Activated CD4-positive, alpha-beta T cell treated with anti-CD3 and anti-CD28 coated beads, Interleukin-2, amount 50 U/mL, for 1 hour (primary cell): ENCODE measurements around the gene CACNA2D2.

Experiments
- DNase-seq: peaks from one replicate; pipeline ENCODE4 v3.0.0-alpha.2; 2020

CACNA2D2 gene

DNA sequence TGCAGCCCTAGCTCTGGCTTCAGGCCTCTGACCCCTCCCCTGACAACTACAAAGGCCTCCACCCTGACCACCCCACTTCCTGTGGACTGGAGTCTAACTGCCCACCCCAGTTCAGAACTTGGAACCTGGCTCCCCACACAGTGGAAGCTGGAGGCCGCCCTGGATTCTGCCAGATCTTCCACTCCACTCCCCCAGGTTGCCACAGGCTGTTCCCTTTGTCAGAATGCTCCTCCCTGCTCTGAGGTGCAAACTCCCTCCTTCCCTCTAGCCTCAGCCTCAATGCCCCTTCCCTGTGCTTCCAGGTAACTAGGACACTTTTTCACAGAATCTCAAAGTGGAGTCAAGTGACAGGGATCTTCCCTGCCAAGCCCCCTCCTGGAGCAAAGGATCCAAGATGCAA lies 81.3 kb downstream of the CACNA2D2 start:
- no peak for DNase-seq

DNA sequence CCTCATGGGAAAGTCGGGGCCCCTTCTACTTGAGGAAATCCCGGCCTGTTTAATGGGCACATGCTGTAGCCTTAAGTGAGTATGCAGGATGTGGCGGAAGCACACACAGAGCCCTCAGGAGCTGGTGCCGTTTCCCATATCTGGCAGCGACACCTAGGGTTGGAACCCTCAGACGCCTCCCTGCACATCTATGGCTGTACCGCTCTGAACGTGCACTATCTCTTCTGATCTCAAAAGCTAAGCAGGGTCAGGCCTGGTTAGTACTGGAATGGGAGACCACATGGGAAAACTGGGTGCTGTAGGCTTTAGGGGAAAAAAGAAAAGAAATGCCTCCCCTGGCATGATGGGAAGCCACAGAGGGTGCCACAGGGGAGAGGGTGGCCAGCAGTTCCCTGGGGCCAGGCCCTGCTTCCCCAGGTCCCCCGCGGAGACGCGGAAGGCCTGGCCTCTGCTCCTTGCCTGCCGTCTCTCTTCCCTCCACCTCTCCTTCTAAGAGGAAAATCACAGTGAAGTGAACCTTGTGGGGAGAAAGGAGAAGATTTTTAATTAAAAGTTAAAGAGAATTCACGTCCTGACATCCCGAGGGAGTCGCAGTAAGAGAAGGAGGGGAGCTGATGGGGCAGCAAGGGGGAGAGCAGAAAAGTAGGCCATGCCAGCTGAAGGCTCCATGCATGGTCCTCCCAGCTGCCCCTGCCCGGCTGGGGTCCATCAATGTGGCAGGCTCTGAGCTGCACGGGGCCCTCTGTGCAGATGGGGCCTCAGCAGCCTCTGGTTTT lies 83.7 kb downstream of the CACNA2D2 start:
- DNase-seq = no peak

GRCh38 chr3:50418850-50419249 lies 84.6 kb downstream of the CACNA2D2 start:
- DNase-seq = no peak

DNA sequence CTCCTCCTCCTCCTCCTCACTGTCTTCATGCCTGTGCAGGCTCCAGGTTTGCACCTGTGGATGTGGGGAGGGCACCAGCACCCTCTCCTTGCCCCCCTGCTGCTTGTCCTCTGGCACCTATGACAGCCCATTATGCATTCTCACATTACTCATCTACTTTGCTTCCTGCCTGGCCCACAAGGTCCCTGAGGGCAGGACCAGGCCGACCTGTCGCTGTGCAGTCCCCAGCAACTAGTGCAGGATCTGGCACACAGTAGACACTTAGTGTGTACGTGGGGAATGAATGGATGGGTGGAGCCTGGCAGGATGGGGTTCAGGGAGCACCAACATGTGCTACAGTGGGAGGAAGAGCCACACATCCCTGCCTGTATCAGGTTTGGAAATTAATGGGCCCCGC lies 85.8 kb downstream of the CACNA2D2 start:
- DNase-seq = no peak

GRCh38 chr3:50416736-50417636 lies 86.4 kb downstream of the CACNA2D2 start:
- DNase-seq = no peak

GRCh38 chr3:50415816-50416215 lies 87.6 kb downstream of the CACNA2D2 start:
- no peak for DNase-seq

DNA sequence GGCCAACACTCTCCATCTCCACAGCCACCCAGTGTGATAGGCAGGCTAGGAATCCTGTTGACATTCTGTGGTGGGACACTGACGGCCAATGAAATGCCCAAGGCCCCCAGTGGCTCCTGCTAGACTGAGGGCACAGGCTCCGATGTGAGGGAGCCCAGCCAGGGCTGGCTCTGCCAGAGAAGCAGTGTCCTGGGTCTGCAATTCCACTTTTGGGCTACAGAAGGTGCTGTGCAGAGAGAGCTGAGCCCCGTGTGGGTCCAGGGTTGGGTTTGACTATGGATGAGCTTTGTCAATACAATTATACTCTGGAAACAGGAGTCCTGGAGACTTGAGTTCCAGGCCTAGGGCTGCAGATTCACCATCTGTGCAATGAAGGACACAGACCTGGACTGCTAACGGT lies 88.4 kb downstream of the CACNA2D2 start:
- DNase-seq = no peak

DNA sequence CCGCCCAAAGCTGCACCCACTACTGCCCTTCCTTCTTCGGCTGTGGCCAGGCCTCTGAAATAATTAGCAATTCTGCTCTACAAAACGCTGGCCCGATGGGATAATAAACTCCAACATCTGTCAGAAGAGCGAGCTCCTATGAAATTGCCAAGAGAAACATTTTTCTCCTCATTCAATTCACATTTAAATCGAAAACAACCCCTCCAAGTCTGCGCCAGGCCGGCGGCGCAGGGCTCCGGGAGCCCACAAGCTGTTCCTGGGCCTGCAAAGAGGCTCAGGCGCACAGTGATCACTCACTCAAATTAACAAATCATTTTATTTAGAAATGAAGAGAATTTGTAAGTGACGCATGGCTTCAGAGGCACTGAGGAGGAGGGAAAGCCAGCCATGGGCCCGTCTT lies 88.8 kb downstream of the CACNA2D2 start:
- DNase-seq = no peak

- no peak for DNase-seq
Measured at GRCh38 chr3:50412231-50412754, 91.1 kb downstream of the CACNA2D2 start.

GRCh38 chr3:50411229-50411628 lies 92.2 kb downstream of the CACNA2D2 start:
- DNase-seq = no peak

GRCh38 chr3:50410608-50411139 lies 92.8 kb downstream of the CACNA2D2 start:
- DNase-seq = no peak

GRCh38 chr3:50410185-50410584 lies 93.2 kb downstream of the CACNA2D2 start:
- no peak for DNase-seq

GRCh38 chr3:50408443-50408944 lies 94.9 kb downstream of the CACNA2D2 start:
- no peak for DNase-seq

- no peak for DNase-seq
Measured at GRCh38 chr3:50406487-50406886, 96.9 kb downstream of the CACNA2D2 start.

DNA sequence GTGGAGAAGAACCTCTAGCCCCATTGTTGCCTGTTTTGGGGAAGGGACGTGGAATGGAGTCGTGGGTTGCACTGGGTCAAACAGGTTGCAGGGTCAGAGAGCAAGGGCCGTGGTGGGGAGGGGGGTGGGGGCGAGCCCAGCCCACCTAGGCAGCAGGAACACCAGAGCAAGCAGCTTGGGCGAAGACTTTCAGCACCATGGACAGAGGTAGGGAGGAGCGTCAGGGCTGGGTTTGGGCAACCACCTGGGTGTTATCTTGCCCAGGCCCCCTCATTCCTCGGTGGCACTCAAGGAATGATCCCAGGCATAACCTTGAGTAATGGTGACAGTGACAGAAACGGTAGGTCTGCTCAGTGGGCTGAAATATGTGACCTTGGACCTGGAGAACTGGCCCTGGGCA lies 98.2 kb downstream of the CACNA2D2 start:
- peak; percentile 21 for DNase-seq

DNA sequence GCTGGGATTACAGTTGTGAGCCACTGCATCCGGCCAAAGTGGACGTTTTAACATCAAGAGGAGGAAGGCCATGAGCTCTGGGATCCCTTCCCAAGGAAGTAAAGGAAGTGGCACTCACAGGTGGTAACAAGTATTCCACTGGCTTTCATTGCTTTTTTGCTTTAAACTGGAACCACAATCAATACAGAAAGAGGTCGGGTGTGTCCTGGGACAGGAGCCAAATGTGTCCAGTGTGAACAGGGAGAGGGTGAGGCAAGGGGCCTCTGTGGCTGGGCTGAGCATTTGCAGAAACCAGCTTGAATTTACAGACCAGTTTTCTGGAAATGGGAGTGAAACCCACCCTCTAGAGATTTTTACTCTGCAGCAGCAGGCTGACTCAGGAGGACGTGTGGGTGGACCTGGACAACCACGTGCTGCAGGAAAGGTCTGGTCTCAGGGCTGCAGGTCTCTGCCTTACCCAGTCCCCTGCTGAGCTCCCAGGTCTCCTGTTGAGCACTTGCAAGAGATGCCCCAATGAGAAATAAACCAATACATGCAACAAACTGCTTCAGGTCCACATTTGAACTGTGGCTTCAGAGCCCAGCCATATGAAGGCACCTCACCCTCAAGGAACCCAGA lies 101.3 kb downstream of the CACNA2D2 start:
- no peak for DNase-seq

DNA sequence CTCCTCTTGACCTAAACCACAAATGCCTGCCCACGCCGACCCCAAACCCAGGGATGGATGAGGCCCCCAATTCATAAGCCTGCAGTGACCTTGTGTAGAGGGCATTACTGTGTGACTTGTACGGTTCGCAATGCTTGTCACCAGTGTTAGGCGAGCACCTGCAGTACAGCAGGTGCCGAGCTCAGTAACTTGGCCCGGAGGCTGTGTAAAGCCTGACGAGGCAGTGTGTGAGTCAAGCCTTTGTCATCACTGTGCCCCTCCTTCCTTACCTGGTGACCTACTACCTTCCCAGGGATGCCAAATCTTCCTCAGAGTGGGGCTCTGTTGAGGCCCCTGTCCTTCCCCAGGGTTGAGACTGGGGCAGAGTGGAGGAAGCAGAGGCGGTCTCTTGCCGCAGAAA lies 106.9 kb downstream of the CACNA2D2 start:
- DNase-seq = no peak

GRCh38 chr3:50395070-50395860 lies 108.2 kb downstream of the CACNA2D2 start:
- no peak for DNase-seq

DNA sequence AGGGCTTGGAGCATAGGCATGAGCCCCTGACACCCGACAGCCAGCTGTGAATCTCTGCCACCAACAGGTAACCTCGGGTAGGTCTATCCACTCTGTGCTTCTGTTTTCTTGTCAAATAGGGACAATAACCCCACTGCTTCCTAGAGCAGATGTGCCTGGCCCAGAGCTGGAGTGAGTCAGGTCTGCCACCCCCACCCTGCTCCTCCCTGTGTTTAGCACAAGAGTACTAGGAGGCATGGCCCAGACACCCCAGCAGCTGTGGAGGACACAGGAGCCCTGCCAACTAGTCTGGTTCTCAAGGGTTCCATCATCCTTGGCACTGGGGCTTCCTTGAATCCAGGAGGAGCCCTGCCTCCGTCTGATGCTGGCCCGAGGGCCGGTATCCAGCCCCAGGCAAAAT lies 110.4 kb downstream of the CACNA2D2 start:
- DNase-seq = no peak

DNA sequence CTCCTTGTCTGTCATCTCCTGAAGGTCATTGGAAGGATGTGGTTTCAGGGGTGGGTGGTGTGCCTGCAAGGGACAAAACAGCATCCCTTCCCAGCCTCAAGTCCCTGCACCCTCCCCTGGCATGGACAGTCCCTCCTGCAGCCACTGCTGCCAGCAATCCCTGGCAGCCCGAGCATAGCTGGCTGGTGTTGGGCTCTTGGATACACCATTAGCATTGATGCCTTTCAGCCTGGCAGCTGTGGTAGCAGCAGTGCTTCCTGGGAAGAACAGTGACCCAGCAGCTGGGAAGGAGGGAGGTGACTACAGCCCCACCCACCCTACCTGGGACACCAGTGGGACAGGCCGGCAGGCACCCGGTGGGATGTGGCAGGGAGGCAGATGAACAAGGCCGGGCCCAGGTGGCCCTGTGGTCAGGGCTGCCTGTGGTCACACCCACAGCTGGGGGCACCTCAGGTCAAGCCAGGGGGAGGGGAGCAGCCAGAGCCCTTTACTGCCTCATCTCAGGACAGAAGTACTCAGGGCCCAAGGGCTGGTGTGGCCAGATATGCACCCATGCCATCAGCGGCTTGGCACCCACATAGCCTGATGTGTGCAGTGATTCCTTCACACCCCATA lies 111.2 kb downstream of the CACNA2D2 start:
- no peak for DNase-seq

- DNase-seq = no peak
Measured at GRCh38 chr3:50390508-50391224, 112.8 kb downstream of the CACNA2D2 start.
